ENCODE measurements around the gene ATP5MC2.

GRCh38 chr12:53674977-53675700 lies 744 bp downstream of the ATP5MC2 start:
- TF ChIP-seq CTCF (IDR thresholded peaks at IDR 0.05 in 4 of 5, conservative IDR thresholded peaks at IDR 0.05 in 1 of 5) (no peak), POLR2A (IDR thresholded peaks at IDR 0.05) (no peak)

Data from gastrocnemius medialis (tissue), 4 donors.